ENCODE measurements around the gene PPM1F. TPM values are rescaled to one million over a fixed set of nuclear protein-coding genes. Genes with fewer than 3 reads are reported as not detected.

Gene PPM1F
- total RNA-seq, 1 experiment from 2014 or later: 21.1 TPM

- H4K5ac ChIP-seq (ENCODE audit: insufficient read length, low read depth, low read length): no peak overlapping the region
- no peak overlapping the region for H3K4me2 ChIP-seq (ENCODE audit: insufficient read depth, insufficient read length, low read length)
- WGBS (ENCODE audit: extremely low coverage, insufficient read length, low lambda C conversion rate): no CpG with 5 or more reads among the region's 5 CpGs
- H3K14ac ChIP-seq (ENCODE audit: insufficient read depth, low read length): no peak overlapping the region
- H3K27ac ChIP-seq (ENCODE audit: insufficient read length, low read depth, low read length): no peak overlapping the region
- no peak overlapping the region for H3T11ph ChIP-seq (ENCODE audit: low read length)
- H3K23ac ChIP-seq (ENCODE audit: insufficient read length, low read depth, low read length): no peak overlapping the region
- H2AK5ac ChIP-seq (ENCODE audit: insufficient read length, low read length): no peak overlapping the region
- H3K79me1 ChIP-seq (ENCODE audit: insufficient read depth, low read depth, low read length, poor library complexity, severe bottlenecking): no peaks in the 10 kb centered on the region
- no peak overlapping the region for H3K18ac ChIP-seq (ENCODE audit: insufficient read length, low read depth, low read length)
- no peaks in the 10 kb centered on the region; the same call in 1 of the 2 replicates for H3K79me2 ChIP-seq (ENCODE audit: insufficient read depth, low read length)
- no peak overlapping the region; a peak in 1 of 7 replicates for H3K27ac Mint-ChIP-seq
- H3K36me3 Mint-ChIP-seq (ENCODE audit: insufficient read depth in 1 of 3, low read depth in 3 of 3): peaks cover 26 to 60% (median 57%) of the 10 kb centered on the region in 3 experiments; a peak in 6 of 7 replicates
- no peaks in the 10 kb centered on the region; the same call in 1 of the 2 replicates for H3K27me3 ChIP-seq (ENCODE audit: insufficient read depth, low read length)
- H3K56ac ChIP-seq (ENCODE audit: insufficient read length, low read depth, low read length): no peak overlapping the region
- no peaks in the 10 kb centered on the region for H3K4me1 Mint-ChIP-seq
- H4K8ac ChIP-seq (replicated peaks; ENCODE audit: insufficient read length, low read depth, low read length): no peak overlapping the region
- H3K9ac ChIP-seq (ENCODE audit: extremely low read depth, insufficient read length, low read length): no peak overlapping the region
- no peaks in the 10 kb centered on the region for H3K9me3 ChIP-seq (ENCODE audit: control insufficient read depth, low read depth, low read length)
- no peak overlapping the region for H2BK5ac ChIP-seq (ENCODE audit: insufficient read length, low read length)
- H2BK120ac ChIP-seq (ENCODE audit: low read depth, low read length, poor library complexity, severe bottlenecking): no peak overlapping the region
- no peak overlapping the region for H2BK12ac ChIP-seq (ENCODE audit: insufficient read length, low read depth, low read length)
- H3K4ac ChIP-seq (ENCODE audit: low read depth, low read length): no peak overlapping the region
- no peak for DNase-seq
- H2BK15ac ChIP-seq (ENCODE audit: low read depth, low read length): no peak overlapping the region
- H3K9me3 Mint-ChIP-seq: no peaks in the 10 kb centered on the region
- no peak overlapping the region for H4K91ac ChIP-seq (ENCODE audit: insufficient read length, low read depth, low read length)
- no peaks in the 10 kb centered on the region for H4K20me1 ChIP-seq (ENCODE audit: control insufficient read depth, insufficient read depth, insufficient read length)
- no peaks in the 10 kb centered on the region for H3K4me1 ChIP-seq (ENCODE audit: insufficient read depth, low read length)
- no peak overlapping the region for H2AFZ ChIP-seq (ENCODE audit: low read length)
- H3K27me3 Mint-ChIP-seq (ENCODE audit: low read depth): peaks cover 2% of the 10 kb centered on the region
- H3K4me3 Mint-ChIP-seq: no peak overlapping the region
- no peaks in the 10 kb centered on the region for H3K23me2 ChIP-seq (ENCODE audit: insufficient read length, low read depth, low read length, poor library complexity, severe bottlenecking)
- TF ChIP-seq, protein P1, sequence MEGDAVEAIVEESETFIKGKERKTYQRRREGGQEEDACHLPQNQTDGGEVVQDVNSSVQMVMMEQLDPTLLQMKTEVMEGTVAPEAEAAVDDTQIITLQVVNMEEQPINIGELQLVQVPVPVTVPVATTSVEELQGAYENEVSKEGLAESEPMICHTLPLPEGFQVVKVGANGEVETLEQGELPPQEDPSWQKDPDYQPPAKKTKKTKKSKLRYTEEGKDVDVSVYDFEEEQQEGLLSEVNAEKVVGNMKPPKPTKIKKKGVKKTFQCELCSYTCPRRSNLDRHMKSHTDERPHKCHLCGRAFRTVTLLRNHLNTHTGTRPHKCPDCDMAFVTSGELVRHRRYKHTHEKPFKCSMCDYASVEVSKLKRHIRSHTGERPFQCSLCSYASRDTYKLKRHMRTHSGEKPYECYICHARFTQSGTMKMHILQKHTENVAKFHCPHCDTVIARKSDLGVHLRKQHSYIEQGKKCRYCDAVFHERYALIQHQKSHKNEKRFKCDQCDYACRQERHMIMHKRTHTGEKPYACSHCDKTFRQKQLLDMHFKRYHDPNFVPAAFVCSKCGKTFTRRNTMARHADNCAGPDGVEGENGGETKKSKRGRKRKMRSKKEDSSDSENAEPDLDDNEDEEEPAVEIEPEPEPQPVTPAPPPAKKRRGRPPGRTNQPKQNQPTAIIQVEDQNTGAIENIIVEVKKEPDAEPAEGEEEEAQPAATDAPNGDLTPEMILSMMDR (conservative IDR thresholded peaks at IDR 0.05): no peak
- no peak overlapping the region for H2BK20ac ChIP-seq (ENCODE audit: low read depth, low read length, poor library complexity, severe bottlenecking)
These were observed 23.3 kb upstream of the PPM1F start for GRCh38 chr22:21975854-21976345.

Measured in H9 (cell line).